Fibroblast of mammary gland (primary cell): ENCODE data around the gene PTPRE.

ENCODE experiments used
- DNase-seq: peaks from one replicate; pipeline ENCODE4 v3.0.0-alpha.2; 2010; ENCODE audit warnings: low read depth
- H3K4me3 ChIP-seq: 2 replicates; pipeline ENCODE4 v1.5.1; 2011; ENCODE audit warnings: low read depth, mild to moderate bottlenecking, low read length, moderate library complexity; ENCODE audit not compliant: control insufficient read depth
- CTCF ChIP-seq: conservative IDR thresholded peaks from 2 replicates; pipeline ENCODE4 v1.5.1; 2011; ENCODE audit warnings: low read depth, low read length, inconsistent platforms; ENCODE audit not compliant: control insufficient read depth, insufficient read depth

PTPRE gene

GRCh38 chr10:128018236-128018635 is 111.3 kb downstream of the PTPRE start:
- peak; percentile 59 for DNase-seq

GRCh38 chr10:128018691-128019090 is 111.8 kb downstream of the PTPRE start:
- no peak for DNase-seq
- TF ChIP-seq CTCF = no peak
- no peak overlapping the region for H3K4me3 ChIP-seq

More at GRCh38 chr10:128018236-128018635, 111.3 kb downstream of the PTPRE start:
- H3K4me3 ChIP-seq = no peak overlapping the region
- TF ChIP-seq CTCF = no peak

- no peak for DNase-seq
- no peak for TF ChIP-seq CTCF
- no peak overlapping the region for H3K4me3 ChIP-seq
These were observed 115.6 kb downstream of the PTPRE start for GRCh38 chr10:128022261-128023196.

GRCh38 chr10:128024426-128024825 is 117.5 kb downstream of the PTPRE start:
- no peak for DNase-seq
- TF ChIP-seq CTCF = no peak

GRCh38 chr10:128025437-128025836 is 118.5 kb downstream of the PTPRE start:
- no peak overlapping the region for H3K4me3 ChIP-seq
- no peak for DNase-seq
- TF ChIP-seq CTCF = no peak

More at GRCh38 chr10:128024426-128024825, 117.5 kb downstream of the PTPRE start:
- H3K4me3 ChIP-seq = no peak overlapping the region

- DNase-seq = no peak
- H3K4me3 ChIP-seq = no peak overlapping the region
- TF ChIP-seq CTCF = no peak
These were observed 119.0 kb downstream of the PTPRE start for GRCh38 chr10:128025951-128026350.
